ENCODE data around the gene TMEM242. TPM values are rescaled to one million over a fixed set of nuclear protein-coding genes. Genes with fewer than 3 reads are reported as not detected.

The TMEM242 gene
- total RNA-seq, result 3.9 and 4.7 TPM in 2 replicates

DNA sequence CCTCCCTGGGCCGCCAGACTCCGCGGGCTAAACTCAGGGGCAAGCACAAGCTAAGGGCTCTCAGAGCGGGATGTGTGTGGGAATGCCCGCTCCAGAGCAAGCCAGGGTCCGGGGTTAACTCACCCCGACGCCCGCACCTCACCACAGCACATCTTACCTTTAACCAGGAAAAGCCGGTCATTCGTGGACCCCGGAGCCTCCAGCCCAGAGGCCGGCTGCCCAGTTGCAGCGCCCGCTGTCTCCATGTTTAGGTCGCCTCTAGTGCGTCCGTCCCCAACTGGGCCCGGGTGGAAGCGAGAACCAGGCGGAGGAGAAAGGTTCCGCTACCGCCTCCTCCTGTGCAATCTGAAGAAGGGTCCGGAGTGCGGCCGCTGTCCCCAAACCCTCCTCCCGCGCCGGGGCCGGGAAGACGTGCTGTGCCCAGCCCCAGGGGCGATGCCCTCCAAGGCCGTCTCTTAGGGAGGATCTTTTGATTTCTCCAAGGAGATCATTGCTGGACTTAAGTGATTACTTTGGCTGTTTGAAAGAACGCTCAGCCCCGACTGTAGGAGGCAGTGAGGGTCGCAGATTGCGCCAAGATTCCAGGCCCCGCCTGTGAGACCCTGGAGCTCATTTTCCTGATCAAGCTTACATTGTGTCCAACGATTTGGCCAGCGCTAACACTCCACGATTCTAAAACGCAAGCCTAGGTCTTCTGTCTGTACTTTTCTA, at the start of gene TMEM242:
Gene TMEM242, minus strand, starts transcription at position 265 of the 711 bp plus-strand sequence. Its CDS starts 20 bp downstream, at position 245.

Other genes with a start within 250 kb of the TMEM242 start
- 1.1 and 3.7 TPM in 2 replicates for gene ZDHHC14, start 57.7 kb upstream of the TMEM242 start, total RNA-seq

All from placental pericyte (primary cell).